CD8-positive, alpha-beta memory T cell (primary cell): Measurements from ENCODE around the gene TRAM2. TPM values are rescaled to one million over a fixed set of nuclear protein-coding genes. Genes with fewer than 3 reads are reported as not detected.

Experiments used
- CTCF ChIA-PET: fragments of 350-600 bp; sonication (Branson Sonifier 250); formaldehyde crosslinking; loops from one replicate; lab custom pipeline; 2021; ENCODE audit warnings: antibody characterized with exemption; lab: Charles Lee
- POLR2A ChIA-PET: fragments of 350-600 bp; sonication (Branson Sonifier 250); formaldehyde crosslinking; loops from one replicate; lab custom pipeline; 2021; ENCODE audit warnings: antibody characterized with exemption; lab: Charles Lee
- DNase-seq, 5 donors: peaks; one replicate each; pipeline versions ENCODE4 v3.0.0 to v3.0.0-alpha.2; 2020 to 2022; ENCODE audit warnings: mixed read lengths in 1 of 5
- H3K27ac ChIP-seq: one replicate; pipeline ENCODE4 v1.7.0; 2013; ENCODE audit warnings: low read depth, mild to moderate bottlenecking, low read length, moderate library complexity
- H3K27me3 ChIP-seq: 2 replicates; pipeline ENCODE4 v1.7.0; 2013; ENCODE audit warnings: low read length, mild to moderate bottlenecking; ENCODE audit not compliant: insufficient read depth, poor library complexity, severe bottlenecking
- H3K36me3 ChIP-seq: 2 replicates; pipeline ENCODE4 v1.7.0; 2013; ENCODE audit warnings: mild to moderate bottlenecking, low read length, moderate library complexity; ENCODE audit not compliant: insufficient read depth
- H3K4me1 ChIP-seq: 2 replicates; pipeline ENCODE4 v1.7.0; 2013; ENCODE audit warnings: mild to moderate bottlenecking, low read length, moderate library complexity; ENCODE audit not compliant: insufficient read depth
- H3K4me3 ChIP-seq: 2 replicates; pipeline ENCODE4 v1.7.0; 2013; ENCODE audit warnings: mild to moderate bottlenecking, low read length
- H3K9me3 ChIP-seq: 2 replicates; pipeline ENCODE4 v1.7.0; 2013; ENCODE audit warnings: mild to moderate bottlenecking, low read length
- H3K27ac Mint-ChIP-seq, 8 donors: one replicate each; pipeline ENCODE4 v1.8.0; 2020 to 2021; ENCODE audit warnings: mixed read lengths in 8 of 8, mild to moderate bottlenecking in 6 of 8, inconsistent platforms in 3 of 8, moderate library complexity in 3 of 8
- H3K27me3 Mint-ChIP-seq, 2 donors: one replicate each; pipeline ENCODE4 v1.8.0; 2020 to 2021; ENCODE audit warnings: mixed read lengths in 2 of 2, mild to moderate bottlenecking in 1 of 2, moderate library complexity in 1 of 2
- H3K36me3 Mint-ChIP-seq, 3 donors: one replicate each; pipeline ENCODE4 v1.8.0; 2020 to 2021; ENCODE audit warnings: mixed read lengths in 3 of 3, inconsistent platforms in 1 of 3, mild to moderate bottlenecking in 1 of 3
- H3K4me1 Mint-ChIP-seq, 3 donors: one replicate each; pipeline ENCODE4 v1.8.0; 2020 to 2021; ENCODE audit warnings: mixed read lengths in 3 of 3, inconsistent platforms in 1 of 3, mild to moderate bottlenecking in 1 of 3
- H3K4me3 Mint-ChIP-seq, 7 donors: one replicate each; pipeline ENCODE4 v1.8.0; 2020 to 2021; ENCODE audit warnings: mixed read lengths in 7 of 7, mild to moderate bottlenecking in 6 of 7, moderate library complexity in 4 of 7, inconsistent platforms in 2 of 7
- H3K9me3 Mint-ChIP-seq, 5 donors: one replicate each; pipeline ENCODE4 v1.8.0; 2020 to 2022; ENCODE audit warnings: mixed read lengths in 5 of 5, mild to moderate bottlenecking in 3 of 5, moderate library complexity in 2 of 5, inconsistent platforms in 1 of 5
- polyA plus RNA-seq: library from polyadenylated mRNA; unstranded; fragments of 300-500 nt; fragmentation: Illumina TruSeq; gene quantifications from one replicate; pipeline ENCODE4 v1.2.3, GENCODE V29; 2021
- total RNA-seq, 2 experiments: library from RNA; stranded (reverse); gene quantifications; one replicate each; pipeline ENCODE4 v1.2.3, GENCODE V29; 2021

Gene TRAM2
- total and polyA plus RNA-seq, 3 experiments from 2014 or later: 3.7 to 5.0 (median 4.1) TPM

DNA sequence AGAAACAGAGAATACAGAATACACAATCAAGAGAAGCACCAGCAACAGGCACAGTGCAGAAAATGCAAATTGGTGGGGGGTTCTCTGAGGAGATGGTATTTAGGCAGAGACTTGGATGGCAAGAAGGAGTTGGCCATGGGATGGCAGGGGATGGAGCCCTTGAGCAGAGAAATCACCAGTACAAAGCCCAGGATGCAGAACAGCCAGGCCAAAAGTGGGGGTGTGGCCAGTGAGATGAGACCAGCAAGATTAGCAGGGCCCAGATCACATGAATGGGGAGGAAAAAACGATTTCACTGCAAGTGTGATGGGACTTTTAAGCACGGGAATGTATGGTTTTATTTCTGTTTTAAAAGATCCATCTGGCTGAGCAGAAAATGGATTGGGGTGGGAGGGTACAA, 63.4 kb downstream of the TRAM2 start:
- peaks cover 15% of the 10 kb centered on the region for H3K36me3 ChIP-seq
- Mint-ChIP-seq H3K9me3 (no peaks in the 10 kb centered on the region), H3K4me3 (no peak overlapping the region), H3K36me3 (peaks cover 17 to 85% (median 27%) of the 10 kb centered on the region in 3 donors), H3K27ac (peak overlapping the region in 4 of 8 donors; percentile 15 to 54 (median 21)), H3K4me1 (peaks cover 0 to 2% (median 0%) of the 10 kb centered on the region in 3 donors), H3K27me3 (peaks cover 0 to 5% of the 10 kb centered on the region in 2 donors)
- H3K9me3 ChIP-seq: no peaks in the 10 kb centered on the region
- ChIA-PET POLR2A (no interaction called here), CTCF (no interaction called here)
- no peak overlapping the region for H3K27ac ChIP-seq
- H3K27me3 ChIP-seq: no peaks in the 10 kb centered on the region
- DNase-seq: no peak
- no peak overlapping the region for H3K4me3 ChIP-seq
- H3K4me1 ChIP-seq: no peaks in the 10 kb centered on the region

DNA sequence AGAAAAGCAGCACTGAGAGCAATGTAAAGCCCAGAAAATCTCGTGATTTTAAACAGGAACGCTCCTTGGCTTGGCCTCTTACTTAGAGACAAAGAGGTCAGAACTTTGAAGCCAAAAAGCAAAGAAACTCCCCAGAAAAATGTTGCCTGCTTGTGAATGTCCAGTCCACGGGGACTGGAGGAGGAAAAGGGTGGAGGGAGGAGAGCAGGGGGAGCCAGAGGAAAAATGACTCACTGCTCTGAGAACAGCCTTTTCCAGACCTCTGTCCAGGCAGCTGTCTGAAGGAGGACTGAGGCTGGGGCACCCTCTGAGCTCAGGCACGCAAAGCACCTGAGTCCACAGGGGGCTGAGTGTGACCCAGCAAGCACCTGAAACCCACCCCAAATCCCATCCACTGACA, 64.7 kb downstream of the TRAM2 start:
- H3K9me3 ChIP-seq: no peaks in the 10 kb centered on the region
- no peaks in the 10 kb centered on the region for H3K4me1 ChIP-seq
- POLR2A ChIA-PET: no interaction called here
- Mint-ChIP-seq H3K4me1 (no peaks in the 10 kb centered on the region), H3K36me3 (peaks cover 17 to 93% (median 31%) of the 10 kb centered on the region in 3 donors), H3K9me3 (no peaks in the 10 kb centered on the region), H3K4me3 (no peak overlapping the region), H3K27ac (no peak overlapping the region), H3K27me3 (peaks cover 0 to 5% of the 10 kb centered on the region in 2 donors)
- DNase-seq: no peak
- no peaks in the 10 kb centered on the region for H3K27me3 ChIP-seq
- H3K4me3 ChIP-seq: no peak overlapping the region
- peaks cover 15% of the 10 kb centered on the region for H3K36me3 ChIP-seq
- H3K27ac ChIP-seq: peak overlapping the region; percentile 44
- CTCF ChIA-PET: no interaction called here

DNA sequence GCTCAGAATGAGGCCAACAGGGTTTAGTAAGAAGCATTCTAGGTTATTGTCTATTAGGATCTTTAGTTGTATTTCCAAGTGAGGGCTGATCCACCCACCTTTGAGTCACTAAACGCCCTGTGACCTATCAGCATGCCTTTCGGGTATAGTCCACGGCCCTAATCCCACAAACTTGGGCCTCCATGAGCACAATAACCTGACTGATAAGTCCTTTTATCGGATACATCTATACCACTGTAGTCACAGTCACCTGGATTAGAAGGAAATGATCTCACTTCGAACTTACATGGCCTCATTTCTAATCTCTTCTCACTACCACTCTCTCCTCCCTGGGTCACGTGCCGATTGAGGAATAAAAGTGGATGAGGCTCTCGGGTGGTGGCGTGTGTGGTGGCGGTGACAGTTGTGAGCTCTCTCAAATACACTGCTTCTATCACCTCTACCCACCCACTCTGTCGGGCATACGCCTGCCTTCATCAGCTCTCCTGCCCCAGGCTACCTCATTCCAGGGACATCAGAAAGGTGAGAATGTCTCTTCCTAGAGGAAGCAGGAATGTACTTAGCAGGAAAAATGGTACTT, 65.2 kb downstream of the TRAM2 start:
- H3K36me3 ChIP-seq: peaks cover 12% of the 10 kb centered on the region
- no peaks in the 10 kb centered on the region for H3K4me1 ChIP-seq

DNA sequence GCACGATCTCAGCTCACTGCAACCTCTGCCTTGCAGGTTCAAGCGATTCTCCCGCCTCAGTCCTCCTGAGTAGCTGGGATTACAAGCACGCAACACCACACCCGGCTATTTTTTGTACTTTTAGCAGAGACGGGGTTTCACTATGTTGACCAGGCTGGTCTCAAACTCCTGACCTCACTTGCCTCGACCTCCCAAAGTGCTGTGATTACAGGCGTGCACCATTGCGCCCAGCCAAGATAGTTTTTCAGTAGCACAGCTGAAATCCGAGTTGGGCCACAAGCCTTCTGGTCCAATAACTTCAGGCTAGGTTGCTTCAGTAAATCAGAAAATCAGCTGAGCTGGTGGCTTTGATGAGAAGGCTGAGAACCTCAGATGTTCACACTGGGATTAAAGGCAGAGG, 65.7 kb downstream of the TRAM2 start:
- no peak for DNase-seq
- CTCF ChIA-PET: no interaction called here

More for the DNA sequence above, 65.2 kb downstream of the TRAM2 start:
- CTCF ChIA-PET: no interaction called here
- Histone ChIP-seq H3K4me3 (no peak overlapping the region), H3K27ac (peak overlapping the region; percentile 44), H3K27me3 (no peaks in the 10 kb centered on the region), H3K9me3 (no peaks in the 10 kb centered on the region)
- DNase-seq: no peak
- peaks cover 17 to 95% (median 31%) of the 10 kb centered on the region in 3 donors for H3K36me3 Mint-ChIP-seq
- no peaks in the 10 kb centered on the region for H3K4me1 Mint-ChIP-seq
- peaks cover 0 to 5% of the 10 kb centered on the region in 2 donors for H3K27me3 Mint-ChIP-seq
- H3K4me3 Mint-ChIP-seq: no peak overlapping the region
- POLR2A ChIA-PET: no interaction called here
- H3K27ac Mint-ChIP-seq: no peak overlapping the region
- no peaks in the 10 kb centered on the region for H3K9me3 Mint-ChIP-seq

DNA sequence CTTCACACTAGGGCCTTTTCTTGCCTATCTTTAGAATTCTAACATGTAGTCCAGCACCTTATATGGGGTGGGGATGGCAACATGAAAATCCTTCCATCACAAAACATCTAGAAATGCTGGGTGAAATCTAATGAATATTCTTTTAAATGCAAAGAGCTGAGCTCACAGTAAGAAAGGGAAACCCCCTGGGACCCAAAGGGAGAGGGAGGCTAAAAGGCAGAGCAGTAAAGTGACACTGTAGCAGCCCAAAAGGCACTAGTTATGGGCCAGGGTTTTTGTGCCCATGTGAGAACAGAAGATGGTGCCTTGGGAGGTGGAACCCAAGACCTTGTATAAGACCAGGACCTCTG, 66.7 kb downstream of the TRAM2 start:
- Mint-ChIP-seq H3K4me1 (no peaks in the 10 kb centered on the region), H3K36me3 (peaks cover 17 to 93% (median 31%) of the 10 kb centered on the region in 3 donors), H3K4me3 (no peak overlapping the region), H3K9me3 (no peaks in the 10 kb centered on the region), H3K27me3 (peaks cover 0 to 5% of the 10 kb centered on the region in 2 donors), H3K27ac (no peak overlapping the region)
- H3K27ac ChIP-seq: no peak overlapping the region
- H3K9me3 ChIP-seq: no peaks in the 10 kb centered on the region
- POLR2A ChIA-PET: no interaction called here
- H3K27me3 ChIP-seq: no peaks in the 10 kb centered on the region
- no peaks in the 10 kb centered on the region for H3K4me1 ChIP-seq
- DNase-seq: no peak
- peaks cover 3% of the 10 kb centered on the region for H3K36me3 ChIP-seq
- CTCF ChIA-PET: no interaction called here
- no peak overlapping the region for H3K4me3 ChIP-seq

More for the DNA sequence above, 65.7 kb downstream of the TRAM2 start:
- no peaks in the 10 kb centered on the region for H3K4me1 ChIP-seq
- H3K4me3 Mint-ChIP-seq: no peak overlapping the region
- no peak overlapping the region for H3K27ac Mint-ChIP-seq
- H3K9me3 Mint-ChIP-seq: no peaks in the 10 kb centered on the region
- H3K27me3 Mint-ChIP-seq: peaks cover 0 to 5% of the 10 kb centered on the region in 2 donors
- H3K4me1 Mint-ChIP-seq: no peaks in the 10 kb centered on the region
- H3K27ac ChIP-seq: no peak overlapping the region
- H3K36me3 ChIP-seq: peaks cover 7% of the 10 kb centered on the region
- H3K27me3 ChIP-seq: no peaks in the 10 kb centered on the region
- H3K4me3 ChIP-seq: no peak overlapping the region
- H3K36me3 Mint-ChIP-seq: peaks cover 17 to 94% (median 33%) of the 10 kb centered on the region in 3 donors
- H3K9me3 ChIP-seq: no peaks in the 10 kb centered on the region
- POLR2A ChIA-PET: no interaction called here

DNA sequence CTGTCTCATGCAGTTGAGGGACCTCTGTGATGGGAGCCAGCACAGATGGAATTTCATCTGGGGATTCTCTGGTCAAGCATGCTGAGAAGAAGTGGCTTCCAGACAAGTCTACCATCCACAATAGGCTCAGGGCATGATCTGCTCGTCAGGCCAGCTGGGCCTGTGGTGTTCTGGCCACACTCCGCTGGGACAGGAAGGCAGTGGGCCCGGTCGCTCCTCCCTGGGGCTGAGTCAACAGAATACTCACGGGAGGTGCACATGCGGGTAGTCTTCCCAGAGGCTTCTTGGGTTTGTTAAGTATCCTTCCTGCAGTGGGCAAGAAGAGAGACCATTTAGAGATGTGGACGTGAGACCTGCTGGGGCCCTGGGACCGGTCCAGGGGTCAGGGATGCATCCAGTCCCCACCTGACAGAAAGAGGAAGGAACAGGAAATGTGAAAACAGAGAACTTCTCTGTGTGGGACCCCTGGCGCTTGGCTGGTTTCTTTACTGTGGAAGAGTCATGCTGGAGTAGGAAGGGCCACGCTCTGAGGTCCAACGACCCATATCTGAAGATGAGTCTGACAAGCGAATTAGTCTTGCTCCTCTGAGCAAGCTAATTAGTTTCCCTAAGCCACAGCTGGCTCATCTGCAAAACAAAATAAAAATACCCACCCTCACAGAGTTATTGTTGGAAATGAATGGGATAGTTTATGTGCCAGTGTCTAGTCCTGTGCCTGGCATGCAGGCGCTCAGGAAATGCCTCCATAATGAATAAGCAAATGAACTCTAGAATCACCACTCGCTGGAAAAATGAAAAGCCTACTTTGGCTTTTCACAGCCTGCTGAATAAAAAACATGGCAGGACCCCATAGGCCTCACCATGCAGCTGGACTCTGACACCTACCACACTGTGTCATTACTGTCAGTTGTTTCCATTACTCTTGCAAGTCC, 67.3 kb downstream of the TRAM2 start:
- no peaks in the 10 kb centered on the region for H3K27me3 ChIP-seq
- Mint-ChIP-seq H3K27ac (peak overlapping the region in 1 of 8 donors; percentile 9), H3K27me3 (peaks cover 0 to 5% of the 10 kb centered on the region in 2 donors), H3K4me3 (no peak overlapping the region), H3K9me3 (no peaks in the 10 kb centered on the region), H3K36me3 (peaks cover 11 to 93% (median 29%) of the 10 kb centered on the region in 3 donors), H3K4me1 (peaks cover 0 to 6% (median 0%) of the 10 kb centered on the region in 3 donors)
- CTCF ChIA-PET: no interaction called here
- no peak overlapping the region for H3K27ac ChIP-seq
- H3K9me3 ChIP-seq: no peaks in the 10 kb centered on the region
- POLR2A ChIA-PET: no interaction called here
- no peak for DNase-seq
- H3K4me1 ChIP-seq: no peaks in the 10 kb centered on the region
- peaks cover 3% of the 10 kb centered on the region for H3K36me3 ChIP-seq
- no peak overlapping the region for H3K4me3 ChIP-seq

DNA sequence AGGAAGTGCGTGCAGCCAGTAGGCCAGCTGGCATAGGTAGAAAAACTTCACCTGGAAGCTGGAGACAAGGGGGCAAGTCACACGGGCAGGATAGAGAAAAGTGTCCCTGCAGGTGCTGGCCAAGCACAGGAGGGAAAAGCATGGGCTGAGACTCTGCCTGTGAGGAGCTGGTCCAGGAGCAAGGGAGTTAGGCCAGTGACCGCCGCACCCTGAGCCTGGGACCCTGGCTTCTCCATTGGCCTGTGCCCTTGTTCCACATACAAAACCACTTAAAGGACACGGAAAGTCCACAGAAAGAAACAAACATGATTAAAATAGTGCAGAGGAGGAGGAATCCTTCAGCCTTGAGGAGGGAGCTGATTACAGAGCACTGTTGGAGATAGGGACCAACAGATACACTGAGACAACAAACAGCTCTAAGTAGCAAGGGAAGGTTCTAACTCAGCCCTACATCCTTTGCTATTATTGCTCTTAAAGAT, 68.6 kb downstream of the TRAM2 start:
- H3K4me3 ChIP-seq: no peak overlapping the region
- no peak overlapping the region for H3K27ac ChIP-seq
- H3K36me3 Mint-ChIP-seq: peaks cover 9 to 87% (median 22%) of the 10 kb centered on the region in 3 donors
- H3K4me1 Mint-ChIP-seq: peaks cover 0 to 12% (median 0%) of the 10 kb centered on the region in 3 donors
- peaks cover 0 to under 1% of the 10 kb centered on the region in 2 donors for H3K27me3 Mint-ChIP-seq
- DNase-seq: no peak
- no peaks in the 10 kb centered on the region for H3K4me1 ChIP-seq
- H3K9me3 ChIP-seq: no peaks in the 10 kb centered on the region
- no peak overlapping the region for H3K27ac Mint-ChIP-seq
- ChIA-PET CTCF (no interaction called here), POLR2A (no interaction called here)
- no peak overlapping the region for H3K4me3 Mint-ChIP-seq
- H3K27me3 ChIP-seq: no peaks in the 10 kb centered on the region
- no peaks in the 10 kb centered on the region for H3K9me3 Mint-ChIP-seq
- H3K36me3 ChIP-seq: peaks cover under 1% of the 10 kb centered on the region
